SU-DHL-6 (cell line): ENCODE measurements around the gene KIAA2012.

ENCODE experiments used
- CTCF ChIP-seq: fragments of 200-600 bp; sonication (generic); IDR thresholded peaks from one replicate; pipeline ENCODE4 v1.5.1; 2017; ENCODE audit warnings: antibody characterized with exemption, mild to moderate bottlenecking, low read length, moderate library complexity; ENCODE audit not compliant: insufficient read depth, poor library complexity, severe bottlenecking
- EZH2phosphoT487 ChIP-seq: fragments of 200-600 bp; sonication (generic), shearing (Covaris generic); conservative IDR thresholded peaks from 2 replicates; pipeline ENCODE4 v1.6.1; 2018; ENCODE audit warnings: mild to moderate bottlenecking, antibody characterized with exemption, low read length, moderate library complexity, mixed read lengths

GRCh38 chr2:202054679-202055078 is 18.4 kb upstream of the KIAA2012 start:
- TF ChIP-seq CTCF, result no peak
- TF ChIP-seq EZH2phosphoT487, result no peak
